ENCODE results near the gene IL5RA.

GRCh38 chr3:3059645-3060044 is 50.5 kb downstream of the IL5RA start:
- TF ChIP-seq POLR2A (IDR thresholded peaks at IDR 0.05; ENCODE audit: low read depth, low read length) = no peak
- TF ChIP-seq POLR2AphosphoS5 (IDR thresholded peaks at IDR 0.05; ENCODE audit: low read depth, low read length) = no peak
